HUDEP-2 (cell line): ENCODE data around the gene PDE11A.

ENCODE experiments used
- DNase-seq, 76 experiments: peaks; one replicate each; lab custom pipeline; 2025; ENCODE audit not compliant: unreplicated experiment in 76 of 76; lab: John Stamatoyannopoulos, UW

PDE11A gene

GRCh38 chr2:177611310-177611886 is 461.2 kb downstream of the PDE11A start:
- no peak for DNase-seq

GRCh38 chr2:177610813-177611212 is 461.8 kb downstream of the PDE11A start:
- DNase-seq = no peak

- no peak for DNase-seq
Measured at GRCh38 chr2:177606636-177607035, 465.9 kb downstream of the PDE11A start.

DNA sequence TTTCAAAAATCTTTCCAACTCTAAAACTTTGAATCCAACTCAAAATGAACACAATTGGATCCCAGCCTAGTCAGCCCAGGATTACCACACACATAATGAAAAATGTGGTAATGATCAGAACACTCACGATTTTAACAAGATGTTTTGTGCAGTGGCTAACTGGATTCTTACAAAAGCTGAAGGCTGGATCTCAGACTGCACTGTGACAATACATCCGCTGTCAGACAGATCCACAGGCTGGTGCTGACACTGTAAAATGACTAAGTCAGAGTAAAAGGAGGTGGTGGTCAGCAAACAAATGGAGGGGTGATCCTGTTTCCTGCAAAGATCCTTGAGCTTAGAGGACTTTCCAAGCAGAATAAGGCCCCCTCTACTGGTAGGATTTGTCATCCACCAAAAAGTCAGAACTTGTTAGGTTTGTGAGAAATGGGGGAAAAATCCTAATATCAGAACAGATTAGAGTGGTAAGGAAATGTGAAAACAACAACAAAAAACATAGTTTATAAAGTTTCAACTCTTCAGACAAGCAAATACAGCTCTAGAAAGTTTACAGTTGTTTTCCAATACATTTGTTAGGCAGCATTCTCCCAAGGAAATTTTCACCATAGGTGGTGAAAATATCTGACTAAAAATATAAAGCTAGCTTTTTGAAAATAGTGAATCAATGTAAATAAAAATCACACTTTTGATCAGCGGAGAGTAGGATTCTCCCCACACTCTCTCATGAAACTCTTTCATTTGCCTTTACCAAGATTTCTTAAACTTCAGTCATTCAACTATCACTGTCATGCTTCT is 468.1 kb downstream of the PDE11A start:
- peak in 15 of 76 experiments; percentile 1 to 28 (median 8) for DNase-seq

DNA sequence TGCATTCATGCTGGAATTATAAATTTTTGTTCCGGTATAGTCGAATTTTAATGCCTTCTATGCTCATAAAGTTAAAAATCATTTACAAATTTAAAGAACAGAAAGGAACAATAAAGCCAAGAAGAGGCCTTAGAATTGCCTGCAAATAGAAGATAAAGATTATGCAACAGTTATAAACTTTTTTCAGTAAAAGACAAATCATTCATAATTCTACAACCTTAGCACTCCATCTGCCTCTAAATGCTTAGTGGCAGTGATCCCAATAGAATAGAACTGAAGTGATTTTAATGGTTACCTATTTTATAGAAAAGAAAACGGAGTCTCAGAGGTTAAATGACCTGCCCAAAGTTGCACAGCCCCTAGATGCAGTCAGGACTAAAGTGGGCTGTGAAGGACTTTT is 468.8 kb downstream of the PDE11A start:
- DNase-seq = no peak

DNA sequence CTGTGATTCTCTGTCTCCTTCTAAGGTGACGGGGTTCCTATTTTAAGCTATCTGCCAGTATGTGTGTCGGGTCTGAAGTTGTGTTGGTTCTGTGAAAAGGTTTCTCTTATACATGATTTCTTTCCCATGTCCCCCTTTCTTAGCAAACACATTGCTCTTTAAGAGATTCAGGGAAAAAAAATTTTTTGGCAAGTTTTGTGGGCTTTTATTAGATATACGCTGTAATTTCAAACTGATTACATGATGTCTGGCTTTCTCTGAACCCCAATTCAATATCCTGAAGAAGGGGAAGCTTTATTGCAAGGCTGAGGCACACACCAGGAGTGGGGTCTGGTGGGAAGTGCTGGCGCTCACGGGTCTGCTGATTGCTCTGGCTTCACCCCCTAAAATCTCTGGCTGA is 469.4 kb downstream of the PDE11A start:
- no peak for DNase-seq

- DNase-seq = no peak
Measured at GRCh38 chr2:177602611-177603164, 469.9 kb downstream of the PDE11A start.

- no peak for DNase-seq
Measured at GRCh38 chr2:177600917-177601316, 471.7 kb downstream of the PDE11A start.

GRCh38 chr2:177599956-177600355 is 472.6 kb downstream of the PDE11A start:
- no peak for DNase-seq

DNA sequence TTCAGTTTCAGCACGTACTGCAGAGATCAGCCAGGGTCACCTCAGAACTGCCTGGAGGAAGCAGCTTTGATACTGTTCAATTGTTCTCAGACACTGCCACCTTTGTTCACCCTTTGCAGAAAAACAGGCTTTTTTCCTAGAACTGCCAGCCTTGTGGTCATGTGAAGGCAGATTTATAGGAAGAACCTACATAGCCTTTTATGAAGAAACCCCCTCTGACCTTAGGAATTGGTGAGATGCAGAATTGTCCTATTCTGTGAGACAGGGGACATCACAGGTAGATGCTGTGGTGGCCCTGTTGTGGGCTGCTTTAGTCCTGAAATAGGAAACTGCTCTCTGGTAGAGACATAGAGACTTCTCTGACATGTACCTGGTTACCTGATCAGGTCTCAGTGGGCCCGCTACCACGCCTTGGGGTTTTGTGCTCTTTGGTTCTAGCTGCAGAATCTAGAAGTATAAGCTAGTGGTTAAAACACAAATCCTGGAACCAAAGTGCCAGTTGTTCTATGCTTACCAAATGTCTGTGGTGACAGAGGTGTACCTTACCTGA is 473.4 kb downstream of the PDE11A start:
- no peak for DNase-seq

- DNase-seq = no peak
Measured at GRCh38 chr2:177598326-177599138, 474.0 kb downstream of the PDE11A start.

DNA sequence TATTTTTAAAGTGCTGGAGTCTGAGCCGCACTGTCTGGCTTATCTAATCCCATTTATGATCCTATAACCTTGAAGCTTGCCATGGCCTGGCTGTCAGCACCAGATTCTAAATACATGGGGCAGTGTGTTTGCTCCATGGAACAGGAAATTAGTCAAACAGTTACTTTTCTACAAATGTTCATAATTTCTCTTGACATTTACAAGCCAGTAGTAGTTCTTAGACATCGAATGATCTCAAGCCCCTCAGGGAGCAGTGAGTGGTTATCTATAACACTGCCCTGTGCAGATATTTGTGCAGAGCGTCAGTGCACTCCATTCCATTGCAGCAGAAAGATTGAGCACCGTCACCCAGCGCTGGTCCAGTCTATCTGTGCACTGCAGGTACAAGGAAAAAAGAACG is 474.8 kb downstream of the PDE11A start:
- DNase-seq = no peak

DNA sequence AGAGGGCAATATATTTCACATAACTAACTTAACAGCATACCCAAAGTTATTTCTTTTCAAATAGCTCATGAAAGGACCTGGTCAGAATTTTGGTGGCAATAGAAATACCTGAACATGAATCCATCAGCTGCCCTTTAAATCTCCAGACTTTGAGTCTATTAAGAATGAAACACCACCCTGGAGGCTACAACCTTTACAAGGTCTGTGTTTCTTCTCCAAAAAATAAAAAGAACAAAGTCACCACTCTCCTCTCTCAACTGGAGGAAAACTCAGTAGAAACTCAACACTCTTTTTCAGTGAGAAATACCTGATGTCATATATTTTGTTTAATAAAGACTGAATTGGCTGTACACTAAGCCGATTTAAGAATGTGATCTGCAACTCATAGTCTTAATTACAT is 475.7 kb downstream of the PDE11A start:
- no peak for DNase-seq

DNA sequence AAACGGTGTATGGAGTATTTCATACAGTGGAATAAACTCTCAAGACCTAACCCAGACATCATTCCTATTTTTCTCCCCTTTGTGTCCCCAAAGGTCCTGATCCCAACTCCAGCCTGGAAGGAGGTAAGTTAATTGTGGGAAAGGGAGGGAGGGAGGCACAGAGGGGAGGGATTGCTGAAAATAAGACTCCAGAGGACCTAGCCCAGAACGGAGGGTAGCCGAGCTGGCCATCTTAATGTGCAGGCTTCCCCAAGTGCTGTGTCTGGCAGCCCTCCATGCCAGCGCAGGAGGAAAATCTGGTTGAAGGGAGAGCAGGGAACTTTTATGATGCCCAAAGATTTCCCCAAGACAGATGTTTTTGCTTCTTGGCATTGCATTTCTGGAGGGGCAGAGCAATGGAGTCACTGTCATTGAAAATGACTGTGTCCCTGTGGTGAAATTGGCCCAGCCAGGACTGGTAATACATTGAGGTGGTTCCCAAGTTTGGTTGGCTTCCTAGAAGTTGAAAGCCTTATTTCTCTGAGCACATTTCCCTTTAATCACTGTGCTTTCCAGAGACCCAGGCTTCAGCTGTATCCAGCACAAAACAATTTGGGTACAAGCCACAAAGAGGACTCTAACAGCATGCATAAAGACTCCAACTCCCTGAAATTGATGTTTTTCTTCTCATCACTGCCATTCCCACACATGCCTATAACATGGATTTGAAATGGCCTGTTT is 477.3 kb downstream of the PDE11A start:
- no peak for DNase-seq

GRCh38 chr2:177593402-177593801 is 479.2 kb downstream of the PDE11A start:
- no peak for DNase-seq

GRCh38 chr2:177592945-177593344 is 479.6 kb downstream of the PDE11A start:
- no peak for DNase-seq

DNA sequence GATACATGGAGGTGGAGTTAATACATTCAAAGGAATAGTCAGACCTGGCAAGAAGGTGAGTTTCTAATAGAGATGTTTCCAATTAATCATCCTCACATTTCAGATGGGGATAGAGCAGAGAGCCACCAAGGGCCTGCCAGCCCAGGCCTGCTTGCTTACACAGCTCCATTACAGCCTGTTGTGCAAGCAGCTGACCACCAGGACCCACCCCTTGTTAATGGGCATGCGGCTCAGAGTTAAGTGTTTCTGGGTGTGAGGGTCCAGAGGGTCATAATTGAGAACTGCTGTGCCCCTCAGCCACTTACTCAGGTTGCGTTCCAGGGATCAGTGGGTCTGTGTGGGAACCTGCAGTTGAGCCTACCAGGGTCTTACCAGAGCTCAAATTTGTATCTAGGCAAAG is 480.2 kb downstream of the PDE11A start:
- DNase-seq = no peak

- no peak for DNase-seq
Measured at GRCh38 chr2:177589186-177589585, 483.4 kb downstream of the PDE11A start.

DNA sequence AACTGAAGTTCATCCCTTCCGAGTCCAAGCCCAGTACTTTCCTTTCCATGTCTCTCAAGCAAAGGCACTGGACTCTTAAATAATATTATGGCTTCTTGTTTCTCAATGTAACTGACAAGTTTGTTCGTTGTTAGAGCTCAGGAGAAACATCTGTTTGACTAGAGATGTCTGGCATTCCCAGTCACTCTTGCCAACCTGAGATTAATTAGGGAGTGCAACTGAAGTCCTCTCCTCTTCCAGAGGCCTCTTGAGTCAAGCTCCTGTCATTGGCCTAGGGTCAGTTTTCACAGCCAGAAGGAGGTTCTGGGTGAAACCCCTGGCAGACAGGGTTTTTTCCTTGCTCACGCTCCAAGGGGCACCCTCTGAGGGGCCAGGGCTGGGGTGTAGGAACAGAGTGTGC is 483.9 kb downstream of the PDE11A start:
- DNase-seq = no peak

- no peak for DNase-seq
Measured at GRCh38 chr2:177587371-177587770, 485.2 kb downstream of the PDE11A start.
